CD4-positive, alpha-beta memory T cell (primary cell): Measurements from ENCODE around the gene BBX. TPM values are rescaled to one million over a fixed set of nuclear protein-coding genes. Genes with fewer than 3 reads are reported as not detected.

Source experiments
- CTCF ChIA-PET: fragments of 350-600 bp; sonication (Branson Sonifier 250); formaldehyde crosslinking; loops from one replicate; lab custom pipeline; 2021; ENCODE audit warnings: inconsistent platforms; ENCODE audit not compliant: partially characterized antibody; lab: Charles Lee
- POLR2A ChIA-PET: fragments of 350-600 bp; sonication (Branson Sonifier 250); formaldehyde crosslinking; loops from one replicate; lab custom pipeline; 2021; ENCODE audit not compliant: partially characterized antibody; lab: Charles Lee
- DNase-seq, 5 donors: peaks; one replicate each; pipeline versions ENCODE4 v3.0.0 to v3.0.0-alpha.2; 2020 to 2022; ENCODE audit warnings: mixed read lengths in 1 of 5
- H3K27ac ChIP-seq: one replicate; pipeline ENCODE4 v1.7.0; 2013; ENCODE audit warnings: low read depth, low read length
- H3K27me3 ChIP-seq: 2 replicates; pipeline ENCODE4 v1.7.0; 2013; ENCODE audit warnings: mild to moderate bottlenecking, low read length, moderate library complexity; ENCODE audit not compliant: insufficient read depth
- H3K36me3 ChIP-seq: 2 replicates; pipeline ENCODE4 v1.7.0; 2013; ENCODE audit warnings: mild to moderate bottlenecking, low read length, moderate library complexity; ENCODE audit not compliant: insufficient read depth
- H3K4me1 ChIP-seq: 2 replicates; pipeline ENCODE4 v1.7.0; 2013; ENCODE audit warnings: mild to moderate bottlenecking, low read length, moderate library complexity; ENCODE audit not compliant: insufficient read depth
- H3K4me3 ChIP-seq, 2 donors: one replicate each; pipeline ENCODE4 v1.7.0; 2013; ENCODE audit warnings: low read length in 2 of 2, mild to moderate bottlenecking in 1 of 2
- H3K9me3 ChIP-seq, 2 donors: one replicate each; pipeline ENCODE4 v1.7.0; 2013; ENCODE audit warnings: low read length in 2 of 2, control low read depth in 1 of 2; ENCODE audit not compliant: control insufficient read depth in 1 of 2
- H3K27ac Mint-ChIP-seq, 7 donors: one replicate each; pipeline ENCODE4 v1.8.0; 2020 to 2021; ENCODE audit warnings: mixed read lengths in 7 of 7, mild to moderate bottlenecking in 6 of 7, inconsistent platforms in 3 of 7, moderate library complexity in 3 of 7
- H3K27me3 Mint-ChIP-seq, 2 donors: one replicate each; pipeline ENCODE4 v1.8.0; 2020 to 2021; ENCODE audit warnings: mixed read lengths in 2 of 2
- H3K36me3 Mint-ChIP-seq, 2 donors: one replicate each; pipeline ENCODE4 v1.8.0; 2020 to 2021; ENCODE audit warnings: mixed read lengths in 2 of 2, inconsistent platforms in 1 of 2, mild to moderate bottlenecking in 1 of 2
- H3K4me1 Mint-ChIP-seq, 4 donors: one replicate each; pipeline ENCODE4 v1.8.0; 2020 to 2021; ENCODE audit warnings: mixed read lengths in 4 of 4, mild to moderate bottlenecking in 1 of 4
- H3K4me3 Mint-ChIP-seq, 8 donors: one replicate each; pipeline ENCODE4 v1.8.0; 2020 to 2021; ENCODE audit warnings: mixed read lengths in 8 of 8, mild to moderate bottlenecking in 7 of 8, moderate library complexity in 6 of 8, inconsistent platforms in 3 of 8
- H3K9me3 Mint-ChIP-seq, 8 donors: one replicate each; pipeline ENCODE4 v1.8.0; 2020 to 2021; ENCODE audit warnings: mixed read lengths in 8 of 8, mild to moderate bottlenecking in 5 of 8, inconsistent platforms in 3 of 8, moderate library complexity in 1 of 8
- intact Hi-C: fragments of 100-400 bp; cut with micrococcal nuclease; formaldehyde crosslinking; loops from one replicate; pipeline ENCODE4 v1.15.1; 2023
- polyA plus RNA-seq, 2 donors: library from polyadenylated mRNA; unstranded; fragments of 300-500 nt; fragmentation: Illumina TruSeq; gene quantifications; one replicate each; pipeline ENCODE4 v1.2.3, GENCODE V29; 2021
- total RNA-seq, 2 experiments: library from RNA; stranded (reverse); gene quantifications; one replicate each; pipeline ENCODE4 v1.2.3, GENCODE V29; 2021

Gene BBX
- total and polyA plus RNA-seq, 4 experiments from 2014 or later, result 85.4 to 101 (median 96.5) TPM

GRCh38 chr3:107791027-107791426, 268.3 kb downstream of the BBX start:
- intact Hi-C loops, result no loop called here
- H3K4me1 Mint-ChIP-seq, result peaks cover 9 to 20% (median 13%) of the 10 kb centered on the region in 4 donors
- POLR2A ChIA-PET, result no interaction called here

GRCh38 chr3:107791450-107791849, 268.7 kb downstream of the BBX start:
- Mint-ChIP-seq H3K9me3 (no peaks in the 10 kb centered on the region), H3K4me1 (peaks cover 13 to 24% (median 16%) of the 10 kb centered on the region in 4 donors), H3K4me3 (no peak overlapping the region), H3K36me3 (peaks cover 49 to 68% of the 10 kb centered on the region in 2 donors), H3K27ac (no peak overlapping the region), H3K27me3 (no peaks in the 10 kb centered on the region)
- Histone ChIP-seq H3K27me3 (no peaks in the 10 kb centered on the region), H3K4me3 (no peak overlapping the region), H3K4me1 (peaks cover 5% of the 10 kb centered on the region), H3K9me3 (no peaks in the 10 kb centered on the region), H3K27ac (no peak overlapping the region), H3K36me3 (peaks cover 4% of the 10 kb centered on the region)
- POLR2A ChIA-PET, result no interaction called here
- CTCF ChIA-PET, result interaction anchor here (1.7 kb wide), 1 partner anchor 555 kb away, joined by 5 read pairs; no protein-coding TSS in a partner anchor
- intact Hi-C loops, result no loop called here
- DNase-seq, result no peak

More at GRCh38 chr3:107791027-107791426, 268.3 kb downstream of the BBX start:
- Histone ChIP-seq H3K9me3 (no peaks in the 10 kb centered on the region), H3K4me3 (no peak overlapping the region), H3K27ac (no peak overlapping the region), H3K27me3 (no peaks in the 10 kb centered on the region), H3K4me1 (peaks cover under 1% of the 10 kb centered on the region), H3K36me3 (peaks cover 4% of the 10 kb centered on the region)
- CTCF ChIA-PET, result no interaction called here
- H3K27me3 Mint-ChIP-seq, result no peaks in the 10 kb centered on the region
- H3K36me3 Mint-ChIP-seq, result peaks cover 53 to 68% of the 10 kb centered on the region in 2 donors
- peak overlapping the region in 1 of 7 donors; percentile 57 for H3K27ac Mint-ChIP-seq
- no peaks in the 10 kb centered on the region for H3K9me3 Mint-ChIP-seq
- no peak for DNase-seq
- no peak overlapping the region for H3K4me3 Mint-ChIP-seq

- POLR2A ChIA-PET, result no interaction called here
- Mint-ChIP-seq H3K9me3 (no peaks in the 10 kb centered on the region), H3K27ac (peak overlapping the region in 2 of 7 donors; percentile 2 to 54), H3K27me3 (no peaks in the 10 kb centered on the region), H3K4me3 (no peak overlapping the region), H3K36me3 (peaks cover 41 to 73% of the 10 kb centered on the region in 2 donors), H3K4me1 (peaks cover 13 to 29% (median 18%) of the 10 kb centered on the region in 4 donors)
- no peaks in the 10 kb centered on the region for H3K9me3 ChIP-seq
- no peak overlapping the region for H3K4me3 ChIP-seq
- H3K4me1 ChIP-seq, result peaks cover 8% of the 10 kb centered on the region
- no peak overlapping the region for H3K27ac ChIP-seq
- no peak for DNase-seq
- peaks cover 19% of the 10 kb centered on the region for H3K36me3 ChIP-seq
- CTCF ChIA-PET, result no interaction called here
- H3K27me3 ChIP-seq, result no peaks in the 10 kb centered on the region
- intact Hi-C loops, result no loop called here
Measured at GRCh38 chr3:107794664-107795443, 272.1 kb downstream of the BBX start.

GRCh38 chr3:107795514-107796094, 272.8 kb downstream of the BBX start:
- intact Hi-C loops, result no loop called here
- Histone ChIP-seq H3K4me3 (no peak overlapping the region), H3K4me1 (peaks cover 8% of the 10 kb centered on the region), H3K27me3 (no peaks in the 10 kb centered on the region), H3K36me3 (peaks cover 24% of the 10 kb centered on the region), H3K27ac (no peak overlapping the region), H3K9me3 (no peaks in the 10 kb centered on the region)
- H3K27me3 Mint-ChIP-seq, result no peaks in the 10 kb centered on the region
- H3K9me3 Mint-ChIP-seq, result no peaks in the 10 kb centered on the region
- DNase-seq, result no peak
- POLR2A ChIA-PET, result no interaction called here
- H3K4me3 Mint-ChIP-seq, result peak overlapping the region in 1 of 8 donors; percentile 15
- CTCF ChIA-PET, result no interaction called here
- peak overlapping the region in 2 of 7 donors; percentile 2 to 23 for H3K27ac Mint-ChIP-seq
- H3K4me1 Mint-ChIP-seq, result peaks cover 13 to 29% (median 16%) of the 10 kb centered on the region in 4 donors
- peaks cover 40 to 72% of the 10 kb centered on the region in 2 donors for H3K36me3 Mint-ChIP-seq

- Mint-ChIP-seq H3K9me3 (no peaks in the 10 kb centered on the region), H3K4me1 (peaks cover 13 to 29% (median 17%) of the 10 kb centered on the region in 4 donors), H3K4me3 (no peak overlapping the region), H3K27me3 (no peaks in the 10 kb centered on the region), H3K27ac (peak overlapping the region in 3 of 7 donors; percentile 22 to 41 (median 26)), H3K36me3 (peaks cover 47 to 73% of the 10 kb centered on the region in 2 donors)
- no peak overlapping the region for H3K27ac ChIP-seq
- no peaks in the 10 kb centered on the region for H3K9me3 ChIP-seq
- no peaks in the 10 kb centered on the region for H3K27me3 ChIP-seq
- peak in 4 of 5 donors; percentile 7 to 23 (median 19) for DNase-seq
- H3K36me3 ChIP-seq, result peaks cover 32% of the 10 kb centered on the region
- intact Hi-C loops, result no loop called here
- no peak overlapping the region for H3K4me3 ChIP-seq
- peaks cover 8% of the 10 kb centered on the region for H3K4me1 ChIP-seq
- CTCF ChIA-PET, result no interaction called here
- POLR2A ChIA-PET, result no interaction called here
Measured at GRCh38 chr3:107796791-107797190, 274.0 kb downstream of the BBX start.

- Histone ChIP-seq H3K27me3 (no peaks in the 10 kb centered on the region), H3K36me3 (peaks cover 40% of the 10 kb centered on the region), H3K4me3 (no peak overlapping the region), H3K4me1 (peaks cover 8% of the 10 kb centered on the region), H3K9me3 (no peaks in the 10 kb centered on the region), H3K27ac (no peak overlapping the region)
- DNase-seq, result no peak
- no peaks in the 10 kb centered on the region for H3K27me3 Mint-ChIP-seq
- peaks cover 11 to 29% (median 17%) of the 10 kb centered on the region in 4 donors for H3K4me1 Mint-ChIP-seq
- H3K4me3 Mint-ChIP-seq, result no peak overlapping the region
- no peaks in the 10 kb centered on the region for H3K9me3 Mint-ChIP-seq
- peak overlapping the region in 3 of 7 donors; percentile 41 to 72 (median 54) for H3K27ac Mint-ChIP-seq
- ChIA-PET CTCF (no interaction called here), POLR2A (no interaction called here)
- H3K36me3 Mint-ChIP-seq, result peaks cover 46 to 74% of the 10 kb centered on the region in 2 donors
- intact Hi-C loops, result no loop called here
Measured at GRCh38 chr3:107797586-107797985, 274.8 kb downstream of the BBX start.

GRCh38 chr3:107798381-107798780, 275.6 kb downstream of the BBX start:
- Histone ChIP-seq H3K27ac (no peak overlapping the region), H3K9me3 (no peaks in the 10 kb centered on the region), H3K4me3 (no peak overlapping the region), H3K36me3 (peaks cover 44% of the 10 kb centered on the region), H3K27me3 (no peaks in the 10 kb centered on the region), H3K4me1 (peaks cover 8% of the 10 kb centered on the region)
- no peak for DNase-seq
- H3K36me3 Mint-ChIP-seq, result peaks cover 54 to 79% of the 10 kb centered on the region in 2 donors
- intact Hi-C loops, result no loop called here
- ChIA-PET CTCF (interaction anchor here (1.1 kb wide), 1 partner anchor 107 kb away, joined by 3 read pairs; no protein-coding TSS in a partner anchor), POLR2A (no interaction called here)
- H3K27ac Mint-ChIP-seq, result peak overlapping the region in 1 of 7 donors; percentile 2
- peaks cover 11 to 29% (median 17%) of the 10 kb centered on the region in 4 donors for H3K4me1 Mint-ChIP-seq
- H3K4me3 Mint-ChIP-seq, result no peak overlapping the region
- no peaks in the 10 kb centered on the region for H3K9me3 Mint-ChIP-seq
- H3K27me3 Mint-ChIP-seq, result no peaks in the 10 kb centered on the region
